T-helper 22 cell (primary cell): ENCODE data around the gene ZNRF3.
"Not testable (repeated sequence)": the region's sequence is repeated elsewhere in the genome, so short reads cannot be mapped to it uniquely, and the experiment has no call there.

ENCODE experiments used
- DNase-seq: peaks from one replicate; pipeline ENCODE4 v3.0.0-alpha.2; 2020; ENCODE audit warnings: low read depth

Gene ZNRF3

DNA sequence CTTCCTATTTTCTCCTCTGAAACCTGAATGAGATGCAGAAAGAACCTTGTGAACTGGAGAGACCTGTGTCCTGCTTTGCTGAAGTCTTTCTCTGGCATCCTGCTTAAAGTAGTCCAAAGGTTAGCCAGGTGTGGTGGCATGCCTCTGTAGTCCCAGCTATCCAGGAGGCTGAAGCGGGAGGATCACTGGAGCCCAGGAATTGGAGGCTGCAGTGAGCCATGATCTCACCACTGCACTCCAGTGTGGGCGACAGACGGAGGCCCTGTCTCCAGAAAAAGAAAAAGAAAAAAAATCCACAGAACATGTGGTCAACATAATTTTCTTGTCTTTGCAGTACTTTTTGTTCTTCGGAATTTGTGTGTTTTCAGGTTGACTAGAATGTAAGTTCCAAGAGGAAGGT lies 187.1 kb downstream of the ZNRF3 start:
- no peak for DNase-seq

DNA sequence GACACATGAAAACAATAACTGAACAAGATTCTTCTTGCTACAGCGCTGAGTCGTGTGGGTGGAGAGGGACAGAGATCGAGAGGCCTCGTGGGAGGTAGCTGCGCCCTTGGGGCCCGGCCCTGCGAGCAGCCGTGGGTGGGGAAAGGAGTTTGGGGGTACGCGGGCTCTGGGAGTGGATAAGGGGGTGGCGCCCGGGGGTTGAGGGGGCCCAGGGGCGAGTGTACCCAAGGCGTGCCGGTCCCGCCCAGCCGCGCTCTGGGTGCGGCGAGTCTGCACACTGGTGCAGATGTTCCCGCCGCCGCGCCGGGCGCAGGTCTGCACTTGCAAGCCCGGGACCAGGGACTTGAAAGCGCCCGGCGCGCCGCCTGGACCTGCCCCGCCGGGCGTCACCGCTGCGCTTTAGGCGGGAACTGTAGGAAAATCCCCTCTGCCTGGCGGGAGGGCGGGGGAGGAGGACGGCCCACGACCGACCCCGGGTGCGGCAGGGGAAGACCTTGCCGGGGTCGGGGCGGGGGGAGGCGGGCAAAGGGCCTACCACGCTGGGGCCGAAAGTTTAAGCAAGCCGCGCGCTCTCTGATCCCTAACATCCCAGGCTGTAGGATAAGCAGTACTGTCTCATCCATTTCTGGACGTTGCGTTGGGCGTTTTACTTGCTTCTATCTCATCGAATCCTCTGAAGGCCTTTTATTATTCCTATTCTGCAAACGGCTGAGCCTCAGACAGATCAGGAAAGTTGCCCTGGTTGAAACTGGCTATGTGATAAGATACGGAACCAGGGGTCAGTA lies 188.1 kb downstream of the ZNRF3 start:
- peak; percentile 20 for DNase-seq

DNA sequence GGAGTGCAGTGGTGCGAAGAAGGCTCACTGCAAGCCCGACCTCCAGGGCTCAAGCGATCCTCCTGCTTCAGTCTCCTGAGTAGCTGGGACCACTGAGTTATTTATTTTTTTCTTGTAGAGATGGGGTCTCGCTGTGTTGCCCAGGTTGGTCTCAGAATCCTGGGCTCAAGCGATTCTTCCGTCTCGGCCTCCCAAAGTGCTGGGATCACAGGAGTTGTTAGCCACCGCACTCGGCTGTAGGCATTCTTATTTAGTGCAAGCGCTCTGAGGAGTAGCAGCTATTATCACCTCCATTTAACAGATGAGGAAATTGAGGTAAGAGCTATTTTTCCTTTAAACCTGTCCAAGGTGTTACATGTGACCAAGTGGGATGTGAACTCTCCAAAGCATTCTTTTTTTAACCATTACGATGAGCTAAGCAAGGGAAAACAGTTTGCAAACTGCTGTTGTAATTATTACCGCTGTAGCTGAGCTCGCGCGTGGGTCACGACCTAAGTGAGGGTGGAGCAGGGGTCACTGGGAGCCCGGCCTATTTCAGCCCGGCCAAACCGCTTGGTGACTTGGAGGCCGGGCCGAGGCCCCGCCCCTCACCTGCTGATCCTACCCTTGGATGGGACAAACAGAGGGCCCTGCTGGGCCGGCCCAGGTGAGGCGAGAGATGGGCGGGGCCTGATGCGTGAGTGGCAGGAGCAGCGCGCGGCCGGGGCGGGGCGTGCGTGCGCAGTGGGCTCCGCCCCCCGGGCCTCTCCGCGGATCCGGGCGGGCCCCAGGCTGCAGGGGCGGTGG lies 189.0 kb downstream of the ZNRF3 start:
- peak; percentile 70 for DNase-seq

DNA sequence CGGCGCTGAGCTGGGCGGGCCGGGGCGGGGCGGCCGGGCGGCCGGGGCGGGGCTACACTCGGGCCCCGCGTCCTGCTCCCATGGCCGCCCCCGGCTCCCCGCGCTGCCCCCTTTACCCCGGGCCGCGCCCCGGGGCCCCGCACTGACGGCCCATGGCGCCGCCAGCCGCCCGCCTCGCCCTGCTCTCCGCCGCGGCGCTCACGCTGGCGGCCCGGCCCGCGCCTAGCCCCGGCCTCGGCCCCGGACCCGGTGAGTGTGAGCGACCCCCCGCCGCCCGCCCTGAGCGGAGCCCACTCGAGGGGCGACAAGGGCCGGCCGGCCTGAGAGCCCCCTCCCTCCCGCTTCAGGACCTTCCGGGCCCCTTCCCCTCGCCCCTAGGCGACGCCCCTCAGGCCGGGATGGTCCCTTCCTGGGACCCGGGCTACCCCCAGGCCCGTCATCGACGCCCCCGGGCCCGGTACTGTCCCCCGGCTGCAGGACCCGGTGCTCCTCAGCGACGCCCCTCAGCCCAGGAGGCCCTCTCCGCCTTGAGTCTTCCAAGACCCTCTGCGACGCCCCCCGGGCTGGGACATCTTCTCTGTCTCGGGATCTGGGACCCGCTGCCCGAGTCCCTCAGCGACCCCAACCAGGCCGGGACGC lies 189.7 kb downstream of the ZNRF3 start, which contains the start of gene KREMEN1:
Gene KREMEN1 (plus strand): TSS at position 57 of the 639 bp plus-strand sequence. CDS start 96 bp downstream, at position 153.
- DNase-seq, result no peak

DNA sequence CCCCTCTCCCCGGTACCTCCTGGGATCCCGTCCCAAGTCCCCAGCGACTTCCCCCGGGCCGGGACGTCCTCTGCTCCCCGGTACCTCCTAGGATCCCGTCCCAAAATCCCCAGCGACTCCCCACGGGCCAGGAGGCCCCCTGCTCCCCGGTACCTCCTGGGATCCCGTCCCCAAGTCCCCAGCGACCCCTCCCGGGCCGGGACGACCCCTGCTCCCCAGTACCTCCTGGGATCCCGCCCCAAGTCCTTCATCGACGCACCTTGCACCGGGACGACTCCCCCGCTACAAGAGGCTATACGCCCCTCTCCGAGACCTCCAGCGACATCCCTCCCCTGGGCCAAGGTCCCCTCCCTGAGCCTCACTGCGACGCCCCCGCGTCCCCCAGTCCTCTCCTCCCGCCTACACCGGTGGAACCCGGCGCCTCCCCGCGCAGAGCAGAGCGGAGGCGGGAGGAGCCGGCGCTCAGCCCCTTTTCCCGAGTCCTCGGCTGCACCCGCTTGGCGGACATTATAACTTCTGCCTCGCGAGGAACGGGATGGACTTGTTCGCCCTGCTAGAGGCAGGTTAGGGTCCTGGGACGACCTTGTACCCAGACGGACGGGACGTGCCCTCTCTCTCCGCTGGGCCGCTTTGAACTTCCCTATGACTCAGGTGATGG lies 190.4 kb downstream of the ZNRF3 start:
- no peak for DNase-seq

DNA sequence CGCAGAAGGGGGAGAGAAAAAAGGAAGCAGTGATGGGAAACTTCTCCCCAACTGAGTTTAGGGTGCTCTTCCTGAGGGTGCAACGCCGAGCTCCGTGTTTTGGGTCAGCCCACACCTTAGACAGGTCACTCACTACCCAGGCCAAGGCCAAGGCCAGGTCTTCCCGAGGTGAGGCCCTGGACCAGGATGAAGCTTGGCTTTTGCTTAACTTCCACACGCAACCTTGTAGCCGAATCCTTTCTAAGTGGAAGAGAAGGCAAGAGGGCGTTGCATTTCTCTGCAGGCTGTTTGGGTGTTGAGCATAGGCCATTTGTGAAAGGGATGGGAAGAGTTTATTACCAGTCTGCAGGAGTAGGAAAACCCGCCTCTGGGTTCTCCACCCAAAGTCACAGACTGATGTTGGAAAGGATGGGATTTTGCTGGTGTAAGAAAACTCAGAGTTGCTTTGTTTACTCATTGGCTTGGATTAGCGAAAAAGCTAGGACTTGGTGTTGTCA lies 191.0 kb downstream of the ZNRF3 start:
- no peak for DNase-seq

DNA sequence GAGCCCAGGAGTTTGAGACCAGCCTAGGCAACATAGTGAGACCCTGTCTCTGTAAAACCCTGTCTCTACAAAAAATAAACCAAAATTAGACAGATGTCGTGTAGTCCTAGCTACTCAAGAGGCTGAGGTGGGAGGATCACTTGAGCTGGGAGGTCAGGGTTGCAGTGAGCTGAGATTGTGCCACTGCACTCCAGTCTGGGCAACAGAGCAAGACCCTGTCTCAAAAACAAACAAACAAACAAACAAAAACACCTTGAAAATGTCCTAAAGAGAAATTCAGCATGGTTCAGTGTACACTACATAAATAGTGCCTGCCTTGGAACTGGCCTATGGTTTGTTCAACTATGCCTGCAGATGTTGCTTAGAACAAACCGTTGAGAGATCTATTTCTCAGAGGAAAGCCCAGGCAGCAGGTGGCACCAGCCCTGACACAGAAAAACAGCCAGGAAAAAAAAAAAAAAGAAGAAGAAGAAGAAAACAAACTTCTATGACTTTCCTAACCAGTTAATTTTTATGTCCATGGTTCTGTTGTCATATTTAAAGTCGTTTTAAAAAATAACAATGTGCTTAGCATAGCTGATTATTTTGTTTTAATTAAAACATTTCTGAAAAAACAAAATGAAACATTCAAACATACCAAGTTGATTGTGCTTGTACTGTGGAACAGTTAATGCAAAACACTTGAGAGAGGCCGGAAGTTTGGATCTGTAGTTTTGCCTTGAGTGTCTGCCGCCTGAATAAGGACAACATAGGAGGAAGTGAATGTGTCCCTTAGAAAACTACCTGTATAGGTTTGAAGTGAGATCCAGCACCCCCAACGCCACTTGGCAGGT lies 194.9 kb downstream of the ZNRF3 start:
- DNase-seq, result no peak

DNA sequence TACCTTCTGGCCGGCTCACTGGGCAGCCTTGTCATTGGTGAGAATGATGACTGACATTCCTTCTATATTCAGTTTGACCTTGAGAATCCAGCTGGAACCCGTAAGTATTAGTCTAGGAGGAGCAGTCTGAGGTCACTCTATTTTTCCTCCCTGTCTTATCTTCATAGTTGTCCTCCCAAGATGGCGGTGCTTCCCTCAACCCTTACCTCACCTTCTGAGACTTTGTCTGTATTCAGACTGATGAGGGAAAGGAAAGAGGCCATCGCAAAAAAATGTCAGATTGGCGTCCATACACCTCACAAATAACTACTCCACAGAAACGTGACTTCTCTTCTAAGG lies 195.5 kb downstream of the ZNRF3 start:
- DNase-seq, result no peak

DNA sequence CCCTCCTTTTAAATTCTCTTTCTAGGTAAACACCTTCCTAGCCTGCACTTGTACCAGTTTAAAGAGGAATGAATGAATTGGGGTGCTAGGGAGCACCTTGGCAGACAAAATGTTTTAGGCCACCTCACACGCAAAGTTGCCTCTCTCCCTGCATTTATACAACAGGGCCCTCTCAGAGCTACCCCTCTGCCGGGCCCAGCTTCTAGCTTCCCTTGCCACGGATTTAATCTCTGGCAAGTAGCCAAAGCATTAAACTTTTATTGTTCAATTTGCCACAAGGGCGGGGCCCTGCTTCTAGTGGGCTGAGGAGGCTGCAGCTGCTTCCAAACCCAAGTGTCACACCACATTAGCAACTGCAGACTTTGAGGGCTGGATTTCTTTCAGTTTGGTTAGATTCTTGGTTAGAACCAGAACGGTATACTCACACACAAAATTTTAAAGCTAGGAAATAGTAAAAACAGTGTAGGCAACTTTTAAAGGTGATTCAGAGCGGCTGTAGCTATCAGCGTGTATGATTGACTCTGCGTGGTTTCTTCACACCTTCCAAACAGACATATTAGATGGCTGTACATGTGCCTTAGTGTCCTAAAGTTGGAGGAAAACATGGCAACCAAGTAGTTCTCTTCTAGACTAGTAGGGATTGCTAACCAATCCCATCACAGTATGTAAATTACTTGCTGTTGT lies 196.0 kb downstream of the ZNRF3 start:
- no peak for DNase-seq

DNA sequence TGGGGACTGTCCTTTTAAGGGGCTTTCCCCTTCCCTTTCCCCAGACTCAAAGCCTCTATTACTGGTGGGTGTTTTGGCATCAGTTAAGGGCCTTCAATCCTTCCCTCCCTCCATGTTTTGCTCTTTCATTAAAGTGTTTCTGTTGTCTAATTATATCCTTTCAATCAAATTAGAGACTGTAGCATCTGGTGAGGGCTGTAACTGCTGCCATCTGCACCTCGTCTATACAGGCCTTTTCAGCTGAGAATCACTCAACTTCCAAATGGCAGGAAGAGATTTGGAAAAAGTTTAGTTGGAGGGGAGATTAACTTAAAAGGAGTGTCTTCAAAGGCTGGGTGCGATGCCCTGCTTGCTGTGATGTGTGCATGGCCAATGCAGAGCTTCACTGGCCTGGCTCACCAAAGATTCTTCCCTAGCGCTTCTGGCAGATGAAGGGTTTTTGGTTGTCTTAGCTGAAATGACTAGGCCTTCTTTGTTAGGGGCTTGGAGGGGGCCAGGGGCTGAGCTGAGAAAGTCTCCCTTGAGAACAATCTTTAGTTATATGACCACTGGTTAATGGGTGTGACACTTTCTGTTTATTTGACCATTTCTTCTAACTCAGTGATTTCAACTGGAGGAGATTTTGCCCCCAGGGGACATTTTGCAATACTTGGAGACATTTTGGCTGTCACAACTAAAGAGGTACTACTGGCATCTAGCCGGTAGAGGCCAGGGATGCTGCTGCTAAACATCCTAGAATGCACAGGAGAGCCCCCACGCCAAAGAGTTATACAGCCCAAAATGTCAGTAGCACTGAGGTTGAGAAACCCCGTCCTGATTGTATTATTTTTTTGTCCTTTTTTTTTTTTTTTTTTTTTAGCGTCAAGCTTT lies 197.0 kb downstream of the ZNRF3 start:
- no peak for DNase-seq

DNA sequence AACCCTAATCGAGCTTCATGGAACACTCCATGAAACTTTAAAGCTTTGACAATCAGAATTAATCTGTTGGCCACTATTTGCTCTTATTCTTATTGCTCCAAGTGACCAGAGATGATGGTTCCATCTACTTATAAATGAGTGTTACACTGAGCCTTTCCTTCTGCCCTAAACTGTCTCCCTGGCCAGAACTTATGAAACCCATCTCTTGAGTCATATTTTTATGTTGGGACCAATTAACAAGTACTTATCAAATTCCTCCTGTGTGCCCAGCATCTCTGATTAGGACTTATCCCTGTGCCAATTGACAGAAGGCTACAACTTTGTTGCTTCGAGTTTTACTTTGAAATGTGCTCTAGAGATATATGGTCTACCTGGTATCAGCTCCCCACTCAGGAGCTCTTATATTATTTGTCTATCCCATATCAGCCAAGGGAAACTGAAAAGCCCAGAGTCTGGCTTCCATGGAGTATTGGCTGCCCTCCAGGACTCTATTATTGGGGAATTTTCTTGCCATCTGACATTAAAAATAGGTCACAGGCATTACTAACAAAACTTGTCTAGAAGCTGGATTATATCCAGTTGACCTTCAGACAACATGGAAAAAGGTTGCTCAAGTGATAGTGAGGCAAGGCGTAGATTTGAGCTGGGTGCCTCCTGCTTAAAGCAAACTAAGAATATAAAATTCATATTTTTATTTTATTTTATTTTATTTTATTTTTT lies 198.3 kb downstream of the ZNRF3 start:
- DNase-seq, result no peak

DNA sequence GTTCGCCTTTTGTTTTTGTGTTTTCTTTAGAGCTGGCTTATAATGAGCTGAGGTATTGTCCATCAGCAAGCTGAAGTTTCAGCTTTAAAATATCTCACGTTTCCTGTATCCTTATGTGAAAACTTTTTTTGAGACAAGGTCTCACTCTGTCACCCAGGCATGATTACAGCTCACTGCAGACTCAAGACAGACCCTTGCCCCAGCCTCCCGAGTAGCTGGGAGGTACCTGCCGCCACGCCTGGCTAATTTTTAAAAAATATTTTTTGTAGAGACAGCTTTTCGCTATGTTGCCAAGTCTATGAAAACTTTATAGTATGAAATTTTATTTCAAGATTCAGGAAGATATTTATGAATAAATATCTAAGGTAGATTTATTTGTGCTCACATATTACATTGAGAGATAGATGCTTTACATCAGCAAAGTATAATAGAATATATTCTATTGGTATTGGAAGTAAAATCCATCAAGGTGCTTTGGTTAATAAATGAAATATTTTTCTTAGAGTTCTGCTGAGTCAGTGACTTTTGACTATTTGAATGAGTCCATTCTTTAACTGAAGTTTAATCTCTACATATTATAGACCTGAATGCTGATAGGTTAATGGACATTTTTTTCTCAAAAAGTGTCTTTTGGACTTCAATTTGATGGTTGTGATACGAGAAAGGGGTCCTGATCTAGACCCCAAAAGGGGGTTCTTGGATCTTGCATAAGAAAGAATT lies 199.6 kb downstream of the ZNRF3 start:
- no peak for DNase-seq

DNA sequence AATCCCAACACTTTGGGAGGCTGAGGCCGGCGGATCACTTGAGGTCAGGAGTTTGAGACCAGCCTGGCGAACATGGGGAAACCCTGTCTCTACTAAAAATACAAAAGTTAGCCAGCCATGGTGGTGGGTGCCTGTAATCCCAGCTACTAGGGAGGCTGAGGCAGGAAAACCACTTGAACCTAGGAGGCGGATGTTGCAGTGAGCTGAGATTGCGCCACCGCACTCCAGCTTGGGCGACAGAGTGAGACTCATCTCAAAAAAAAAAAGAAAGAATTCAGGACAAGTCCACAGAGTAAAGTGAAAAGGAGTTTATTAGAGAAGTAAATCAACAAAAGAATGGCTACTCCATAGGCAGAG lies 200.2 kb downstream of the ZNRF3 start:
- not testable (repeated sequence) for DNase-seq

DNA sequence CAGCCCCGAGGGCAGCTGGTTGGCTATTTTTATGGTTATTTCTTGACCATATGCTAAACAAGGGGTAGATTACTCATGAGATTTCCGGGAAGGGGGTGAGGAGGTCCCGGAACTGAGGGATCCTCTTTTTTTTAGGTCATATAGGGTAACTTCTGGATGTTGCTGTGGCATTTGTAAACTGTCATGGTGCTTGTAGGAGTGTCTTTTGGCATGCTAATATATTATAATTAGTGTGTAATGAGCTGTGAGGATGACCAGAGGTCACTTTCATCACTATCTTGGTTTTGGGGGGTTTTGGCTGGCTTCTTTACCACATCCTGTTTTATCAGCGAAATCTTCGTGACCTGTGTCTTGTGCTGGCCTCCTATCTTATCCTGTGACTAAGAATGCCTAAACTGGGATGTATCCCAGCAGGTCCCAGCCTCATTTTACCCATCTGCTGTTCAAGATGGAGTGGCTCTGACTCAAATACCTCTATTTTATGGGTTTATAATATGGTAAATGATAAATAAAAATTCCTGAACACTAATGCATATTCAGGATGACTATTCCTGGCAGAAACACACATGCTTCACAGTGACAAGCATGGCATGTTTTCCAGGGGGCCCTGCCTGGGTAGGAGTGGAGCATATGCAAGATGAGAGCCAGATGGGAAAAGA lies 200.7 kb downstream of the ZNRF3 start:
- no peak for DNase-seq

DNA sequence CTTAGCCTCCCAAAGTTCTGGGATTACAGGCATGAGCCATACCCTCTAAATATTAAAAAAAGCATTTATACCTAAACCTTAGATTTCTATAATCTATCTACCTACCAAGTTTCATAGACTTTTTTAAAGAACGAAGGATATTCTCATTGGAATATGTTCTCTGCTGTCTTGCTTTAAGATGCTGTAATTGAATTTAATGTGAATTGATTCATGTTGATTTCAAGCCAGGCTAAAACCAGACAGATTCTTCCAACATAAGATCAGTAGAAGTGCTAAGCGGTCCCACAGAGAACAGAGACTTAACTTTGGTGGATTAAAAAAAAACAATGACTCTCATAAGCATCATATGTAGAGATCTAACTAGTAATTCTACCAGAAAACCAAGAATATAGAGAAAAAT lies 203.6 kb downstream of the ZNRF3 start:
- DNase-seq, result no peak

DNA sequence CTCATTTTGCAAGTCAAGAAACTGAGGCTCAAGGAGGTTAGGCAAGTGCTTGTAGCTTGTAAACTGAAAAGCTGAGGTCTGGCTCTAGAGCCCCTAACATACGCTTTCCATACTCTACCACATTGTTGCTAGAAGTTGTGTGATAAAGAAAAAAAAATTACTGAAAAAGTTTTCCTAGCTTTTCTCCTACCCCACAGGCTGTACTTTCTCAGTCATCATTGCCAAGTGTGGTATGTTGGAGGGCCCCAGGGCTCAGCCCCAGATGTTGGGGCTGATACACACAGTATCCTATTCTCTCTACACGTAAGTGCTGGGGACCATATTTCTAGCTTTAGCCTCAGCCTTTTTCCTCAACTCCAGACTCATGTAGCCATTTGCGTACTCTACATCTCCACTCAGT lies 205.4 kb downstream of the ZNRF3 start:
- no peak for DNase-seq

DNA sequence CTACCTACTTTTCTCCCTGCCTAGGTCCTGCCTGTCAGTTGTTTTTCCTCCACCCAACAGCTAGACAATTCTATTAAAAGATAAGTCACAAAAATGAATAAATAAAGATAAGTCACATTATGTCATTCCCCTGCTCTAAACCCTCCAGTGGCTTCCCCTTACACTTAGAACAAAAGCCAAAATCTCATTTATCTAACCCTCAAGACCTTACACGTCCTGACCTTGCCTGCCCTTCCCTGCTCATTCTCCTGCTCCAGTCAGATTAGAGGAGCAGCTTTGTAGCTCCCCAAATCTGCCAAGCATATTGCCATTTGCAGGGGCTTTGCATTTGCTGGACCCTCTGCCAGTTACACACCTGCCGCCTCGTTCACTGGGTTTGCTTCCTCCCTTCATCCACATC lies 206.1 kb downstream of the ZNRF3 start:
- DNase-seq, result no peak

DNA sequence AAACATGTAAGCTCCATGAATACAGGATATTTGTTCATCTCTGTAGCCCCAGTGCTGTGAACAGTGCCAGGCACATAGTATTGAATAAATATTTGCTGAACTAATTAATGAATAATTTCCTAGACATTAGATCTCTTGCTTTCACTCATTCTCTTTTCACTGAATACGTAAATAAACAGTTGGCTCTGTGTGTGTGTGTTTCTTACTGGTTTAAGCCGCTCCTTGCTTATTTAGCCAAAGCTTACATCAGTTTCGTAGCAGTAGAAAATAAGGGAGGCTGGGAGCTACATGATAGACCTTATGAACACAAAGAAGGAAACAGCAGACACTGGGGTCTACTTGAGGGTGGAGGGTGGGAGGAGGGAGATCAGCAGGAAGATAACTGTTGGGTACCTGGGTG lies 206.7 kb downstream of the ZNRF3 start:
- DNase-seq, result no peak
